ENCODE results near the gene APOBEC2. TPM values are rescaled to one million over a fixed set of nuclear protein-coding genes. Genes with fewer than 3 reads are reported as not detected.

APOBEC2 gene
- total RNA-seq, 2 donors from 2014 or later: 0.31 TPM; not detected in 1

DNA sequence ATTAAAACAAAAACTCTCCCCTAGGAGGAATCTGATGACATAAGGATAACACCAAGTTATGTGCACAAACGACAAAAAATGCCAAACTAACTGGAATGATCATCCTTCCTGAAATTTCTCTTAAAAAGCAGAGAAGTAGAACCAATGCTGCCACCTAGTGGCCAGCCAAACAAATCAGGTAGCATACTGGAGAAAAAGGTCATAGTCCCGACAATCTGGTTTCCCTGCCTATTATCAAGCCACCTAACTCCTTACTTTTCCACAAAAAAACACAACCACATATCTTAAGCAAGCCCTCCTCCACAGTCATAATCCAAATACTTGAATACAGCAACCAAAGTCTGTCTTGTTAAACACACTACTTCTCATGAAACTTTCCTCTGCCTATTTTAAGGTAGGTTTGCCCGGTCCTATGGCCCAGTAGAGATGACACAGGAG, 13.9 kb downstream of the APOBEC2 start:
- Histone ChIP-seq H3K36me3 (ENCODE audit: control insufficient read depth, insufficient read depth, low read length) (peaks cover 33% of the 10 kb centered on the region), H3K27ac (ENCODE audit: low read depth, low read length) (no peak overlapping the region), H3K4me3 (ENCODE audit: low read length) (no peak overlapping the region), H3K27me3 (ENCODE audit: control insufficient read depth, insufficient read depth, low read length, poor library complexity, severe bottlenecking) (no peaks in the 10 kb centered on the region), H3K9ac (ENCODE audit: extremely low read depth, low read length, poor library complexity, severe bottlenecking) (no peak overlapping the region), H3K4me1 (ENCODE audit: control insufficient read depth, insufficient read depth, low read length) (peaks cover 20% of the 10 kb centered on the region), H3K9me3 (ENCODE audit: control insufficient read depth, low read length) (no peaks in the 10 kb centered on the region)
- H3K27me3 Mint-ChIP-seq (ENCODE audit: insufficient read depth): no peaks in the 10 kb centered on the region
- peaks cover 19% of the 10 kb centered on the region for H3K36me3 Mint-ChIP-seq (ENCODE audit: low read depth)
- no peak overlapping the region for H3K4me3 Mint-ChIP-seq
- peak; percentile 88 for DNase-seq
- TF ChIP-seq, protein P1, sequence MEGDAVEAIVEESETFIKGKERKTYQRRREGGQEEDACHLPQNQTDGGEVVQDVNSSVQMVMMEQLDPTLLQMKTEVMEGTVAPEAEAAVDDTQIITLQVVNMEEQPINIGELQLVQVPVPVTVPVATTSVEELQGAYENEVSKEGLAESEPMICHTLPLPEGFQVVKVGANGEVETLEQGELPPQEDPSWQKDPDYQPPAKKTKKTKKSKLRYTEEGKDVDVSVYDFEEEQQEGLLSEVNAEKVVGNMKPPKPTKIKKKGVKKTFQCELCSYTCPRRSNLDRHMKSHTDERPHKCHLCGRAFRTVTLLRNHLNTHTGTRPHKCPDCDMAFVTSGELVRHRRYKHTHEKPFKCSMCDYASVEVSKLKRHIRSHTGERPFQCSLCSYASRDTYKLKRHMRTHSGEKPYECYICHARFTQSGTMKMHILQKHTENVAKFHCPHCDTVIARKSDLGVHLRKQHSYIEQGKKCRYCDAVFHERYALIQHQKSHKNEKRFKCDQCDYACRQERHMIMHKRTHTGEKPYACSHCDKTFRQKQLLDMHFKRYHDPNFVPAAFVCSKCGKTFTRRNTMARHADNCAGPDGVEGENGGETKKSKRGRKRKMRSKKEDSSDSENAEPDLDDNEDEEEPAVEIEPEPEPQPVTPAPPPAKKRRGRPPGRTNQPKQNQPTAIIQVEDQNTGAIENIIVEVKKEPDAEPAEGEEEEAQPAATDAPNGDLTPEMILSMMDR (conservative IDR thresholded peaks at IDR 0.05): peak; percentile 93
- no peak overlapping the region for H3K27ac Mint-ChIP-seq
- H3K4me1 Mint-ChIP-seq: peaks cover 50% of the 10 kb centered on the region
- WGBS, 2 experiments (ENCODE audit: insufficient coverage in 1 of 2, insufficient read length in 1 of 2): 47 to 48% methylated on average over 3 of the region's 3 CpGs
- H3K9me3 Mint-ChIP-seq: no peaks in the 10 kb centered on the region

DNA sequence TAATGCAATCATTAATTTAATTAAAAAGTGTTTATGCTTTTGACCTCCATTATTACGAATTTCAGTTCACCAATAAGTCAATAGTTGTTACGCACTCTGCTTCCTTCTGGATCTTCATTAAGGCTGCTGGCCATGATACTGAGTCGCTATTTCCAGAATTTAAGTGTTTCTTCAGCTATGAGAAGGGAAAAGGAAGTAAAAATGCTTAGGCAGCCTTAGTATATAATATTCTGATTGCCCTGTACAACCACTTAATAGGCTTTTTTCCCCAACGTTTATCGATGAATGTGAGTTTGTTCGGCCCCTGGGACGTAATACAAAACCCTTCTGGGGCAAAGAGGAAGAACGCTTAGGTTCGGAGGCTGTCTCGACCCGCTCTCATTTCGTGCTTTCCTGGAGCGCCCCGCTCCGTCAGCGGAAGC, 18.5 kb downstream of the APOBEC2 start:
- Histone ChIP-seq H3K4me3 (ENCODE audit: low read length) (peak overlapping the region; percentile 89), H3K27ac (ENCODE audit: low read depth, low read length) (peak overlapping the region; percentile 97), H3K9ac (ENCODE audit: extremely low read depth, low read length, poor library complexity, severe bottlenecking) (peak overlapping the region; percentile 93), H3K27me3 (ENCODE audit: control insufficient read depth, insufficient read depth, low read length, poor library complexity, severe bottlenecking) (no peaks in the 10 kb centered on the region), H3K36me3 (ENCODE audit: control insufficient read depth, insufficient read depth, low read length) (peaks cover 33% of the 10 kb centered on the region), H3K9me3 (ENCODE audit: control insufficient read depth, low read length) (no peaks in the 10 kb centered on the region), H3K4me1 (ENCODE audit: control insufficient read depth, insufficient read depth, low read length) (peaks cover 6% of the 10 kb centered on the region)
- Mint-ChIP-seq H3K4me1 (peaks cover 42% of the 10 kb centered on the region), H3K4me3 (peak overlapping the region; percentile 78), H3K36me3 (ENCODE audit: low read depth) (peaks cover 16% of the 10 kb centered on the region), H3K27ac (peak overlapping the region; percentile 98), H3K27me3 (ENCODE audit: insufficient read depth) (no peaks in the 10 kb centered on the region), H3K9me3 (no peaks in the 10 kb centered on the region)
- DNase-seq: no peak
- TF ChIP-seq, protein P1 (conservative IDR thresholded peaks at IDR 0.05): no peak
- 1% methylated on average over 10 to 16 of the region's 16 CpGs for WGBS, 2 experiments (ENCODE audit: insufficient coverage in 1 of 2, insufficient read length in 1 of 2)

DNA sequence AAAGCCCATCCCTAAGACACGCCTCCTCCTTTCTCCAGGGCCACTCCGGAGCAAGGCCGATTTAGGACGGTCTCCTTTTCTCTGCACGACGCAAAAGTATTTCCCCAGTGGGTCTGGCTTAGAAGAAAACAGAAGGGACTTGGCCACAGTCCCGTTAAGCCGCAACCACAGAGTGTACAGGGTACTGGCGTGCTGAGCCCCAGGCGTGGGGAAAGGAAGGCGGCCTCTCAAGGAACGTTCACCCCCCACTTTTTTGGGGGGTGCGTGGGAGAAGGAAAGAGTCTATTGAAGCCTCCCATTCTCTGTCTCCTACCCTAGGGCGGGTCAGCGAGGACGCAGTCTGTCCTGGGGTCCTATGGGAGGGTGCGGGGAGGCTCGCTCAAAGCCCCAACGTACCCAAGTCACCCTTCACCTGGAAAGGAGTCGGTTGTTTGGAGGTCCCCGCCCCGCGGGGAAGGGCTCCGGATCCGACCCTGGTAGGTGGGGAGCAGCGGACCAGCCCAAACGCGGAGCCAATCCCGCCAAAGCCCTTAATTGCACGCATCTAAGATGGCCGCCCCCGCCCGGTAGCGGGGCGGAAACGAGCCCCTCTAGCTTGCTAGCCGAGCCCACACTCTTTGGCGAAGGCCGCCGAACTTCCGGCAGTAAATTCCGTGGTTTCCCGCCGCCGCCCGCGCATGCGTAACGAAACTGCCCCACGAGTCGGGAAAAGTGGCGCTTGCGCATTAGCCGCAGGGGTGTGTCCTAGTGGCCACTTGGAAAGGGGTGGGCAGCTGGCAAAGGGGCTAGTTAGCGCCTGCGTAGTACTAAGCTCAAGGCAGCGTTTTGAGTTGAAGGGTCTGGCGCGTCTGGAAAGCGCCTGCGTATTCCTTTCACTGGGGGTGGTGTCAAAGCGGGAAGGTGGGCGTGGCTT, 19.2 kb downstream of the APOBEC2 start, which contains the start of gene OARD1:
OARD1 (minus strand) TSS at position 434 of the 913 bp plus-strand sequence. CDS start 722 bp downstream, outside the sequence.
- WGBS, 2 experiments (ENCODE audit: insufficient coverage in 1 of 2, insufficient read length in 1 of 2): 0% methylated on average over 24 to 62 of the region's 63 CpGs
- Histone ChIP-seq H3K36me3 (ENCODE audit: control insufficient read depth, insufficient read depth, low read length) (peaks cover 32% of the 10 kb centered on the region), H3K9ac (ENCODE audit: extremely low read depth, low read length, poor library complexity, severe bottlenecking) (peak within 1 kb of the TSS; percentile 93), H3K4me1 (ENCODE audit: control insufficient read depth, insufficient read depth, low read length) (peaks cover 6% of the 10 kb centered on the region), H3K27me3 (ENCODE audit: control insufficient read depth, insufficient read depth, low read length, poor library complexity, severe bottlenecking) (no peaks in the 10 kb centered on the region), H3K9me3 (ENCODE audit: control insufficient read depth, low read length) (no peaks in the 10 kb centered on the region), H3K4me3 (ENCODE audit: low read length) (peak within 1 kb of the TSS; percentile 98), H3K27ac (ENCODE audit: low read depth, low read length) (peak within 1 kb of the TSS; percentile 97)
- no peaks in the 10 kb centered on the region for H3K27me3 Mint-ChIP-seq (ENCODE audit: insufficient read depth)
- no peaks in the 10 kb centered on the region for H3K9me3 Mint-ChIP-seq
- peaks cover 40% of the 10 kb centered on the region for H3K4me1 Mint-ChIP-seq
- DNase-seq: peak; percentile 100
- H3K4me3 Mint-ChIP-seq: peak within 1 kb of the TSS; percentile 78
- peaks cover 11% of the 10 kb centered on the region for H3K36me3 Mint-ChIP-seq (ENCODE audit: low read depth)
- TF ChIP-seq, protein P1 (conservative IDR thresholded peaks at IDR 0.05): no peak
- peak within 1 kb of the TSS; percentile 98 for H3K27ac Mint-ChIP-seq

Measured in endodermal cell (in vitro differentiated cells).